ENCODE data around the gene SPHK2. TPM values are rescaled to one million over a fixed set of nuclear protein-coding genes. Genes with fewer than 3 reads are reported as not detected.

SPHK2 gene
- total RNA-seq, 2 donors from 2014 or later = 99.5 to 114 TPM

DNA sequence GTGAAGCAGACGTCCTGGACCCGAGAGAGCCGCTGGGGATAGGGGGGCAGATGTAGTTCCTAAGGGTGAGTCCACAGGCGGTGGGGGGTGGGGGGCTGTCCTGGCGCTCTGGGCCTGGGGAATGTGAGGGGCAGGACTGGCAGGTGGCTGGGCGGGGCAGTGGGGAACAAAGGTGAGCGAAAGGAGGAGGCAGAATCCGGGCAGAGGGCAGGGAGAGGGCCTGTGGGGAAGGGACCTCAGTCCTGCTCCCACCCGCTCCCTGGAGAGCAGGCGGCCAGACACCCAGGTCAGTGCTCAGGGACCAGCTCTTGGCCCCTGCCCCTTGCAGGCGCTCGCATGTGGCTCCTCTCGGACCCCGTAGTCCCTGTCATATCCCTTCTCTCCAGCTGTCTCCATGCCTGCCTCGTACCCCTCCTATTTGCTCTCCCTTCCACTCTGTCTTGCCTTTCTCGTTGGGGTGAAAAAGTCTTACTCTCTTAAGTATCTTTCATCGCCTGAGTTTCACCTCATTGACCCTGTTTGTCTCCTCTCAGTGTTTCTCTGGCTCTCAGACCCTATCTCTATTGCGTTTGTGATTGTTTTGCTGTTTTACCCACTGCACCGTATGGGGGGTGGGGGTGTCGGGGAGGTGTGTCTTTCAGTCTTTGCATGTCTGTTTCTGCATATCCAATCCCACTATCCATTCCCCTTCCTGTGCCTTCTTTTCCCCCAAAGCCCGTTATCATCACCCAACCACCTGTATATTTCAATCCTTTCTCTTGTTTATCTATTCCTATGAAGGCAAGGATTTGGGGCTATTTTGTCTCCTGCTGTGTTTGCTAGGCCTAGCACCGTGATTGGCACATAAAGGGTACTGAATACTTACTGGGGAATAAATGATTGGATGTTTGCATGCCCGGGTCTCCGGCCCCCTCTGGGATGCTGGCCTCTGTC, 5.8 kb downstream of the SPHK2 start:
- Mint-ChIP-seq H3K27ac (peak overlapping the region; percentile 94), H3K36me3 (ENCODE audit: low read depth) (peaks cover 11% of the 10 kb centered on the region), H3K4me1 (peaks cover 21% of the 10 kb centered on the region), H3K27me3 (ENCODE audit: insufficient read depth) (no peaks in the 10 kb centered on the region), H3K4me3 (peak overlapping the region; percentile 89), H3K9me3 (no peaks in the 10 kb centered on the region)
- Histone ChIP-seq H3K4me1 (ENCODE audit: control insufficient read depth, insufficient read depth, low read length) (peaks cover 9% of the 10 kb centered on the region), H3K9ac (ENCODE audit: extremely low read depth, low read length, poor library complexity, severe bottlenecking) (peak overlapping the region; percentile 74), H3K27ac (ENCODE audit: low read depth, low read length) (no peak overlapping the region), H3K4me3 (ENCODE audit: low read length) (peak overlapping the region; percentile 89), H3K27me3 (ENCODE audit: control insufficient read depth, insufficient read depth, low read length, poor library complexity, severe bottlenecking) (no peaks in the 10 kb centered on the region), H3K9me3 (ENCODE audit: control insufficient read depth, low read length) (no peaks in the 10 kb centered on the region), H3K36me3 (ENCODE audit: control insufficient read depth, insufficient read depth, low read length) (peaks cover 10% of the 10 kb centered on the region)
- 46 to 55% methylated on average over 7 to 22 of the region's 24 CpGs for WGBS, 2 experiments (ENCODE audit: insufficient coverage in 1 of 2, insufficient read length in 1 of 2)
- TF ChIP-seq, protein P1, sequence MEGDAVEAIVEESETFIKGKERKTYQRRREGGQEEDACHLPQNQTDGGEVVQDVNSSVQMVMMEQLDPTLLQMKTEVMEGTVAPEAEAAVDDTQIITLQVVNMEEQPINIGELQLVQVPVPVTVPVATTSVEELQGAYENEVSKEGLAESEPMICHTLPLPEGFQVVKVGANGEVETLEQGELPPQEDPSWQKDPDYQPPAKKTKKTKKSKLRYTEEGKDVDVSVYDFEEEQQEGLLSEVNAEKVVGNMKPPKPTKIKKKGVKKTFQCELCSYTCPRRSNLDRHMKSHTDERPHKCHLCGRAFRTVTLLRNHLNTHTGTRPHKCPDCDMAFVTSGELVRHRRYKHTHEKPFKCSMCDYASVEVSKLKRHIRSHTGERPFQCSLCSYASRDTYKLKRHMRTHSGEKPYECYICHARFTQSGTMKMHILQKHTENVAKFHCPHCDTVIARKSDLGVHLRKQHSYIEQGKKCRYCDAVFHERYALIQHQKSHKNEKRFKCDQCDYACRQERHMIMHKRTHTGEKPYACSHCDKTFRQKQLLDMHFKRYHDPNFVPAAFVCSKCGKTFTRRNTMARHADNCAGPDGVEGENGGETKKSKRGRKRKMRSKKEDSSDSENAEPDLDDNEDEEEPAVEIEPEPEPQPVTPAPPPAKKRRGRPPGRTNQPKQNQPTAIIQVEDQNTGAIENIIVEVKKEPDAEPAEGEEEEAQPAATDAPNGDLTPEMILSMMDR (conservative IDR thresholded peaks at IDR 0.05) = no peak
- peak; percentile 80 for DNase-seq

DNA sequence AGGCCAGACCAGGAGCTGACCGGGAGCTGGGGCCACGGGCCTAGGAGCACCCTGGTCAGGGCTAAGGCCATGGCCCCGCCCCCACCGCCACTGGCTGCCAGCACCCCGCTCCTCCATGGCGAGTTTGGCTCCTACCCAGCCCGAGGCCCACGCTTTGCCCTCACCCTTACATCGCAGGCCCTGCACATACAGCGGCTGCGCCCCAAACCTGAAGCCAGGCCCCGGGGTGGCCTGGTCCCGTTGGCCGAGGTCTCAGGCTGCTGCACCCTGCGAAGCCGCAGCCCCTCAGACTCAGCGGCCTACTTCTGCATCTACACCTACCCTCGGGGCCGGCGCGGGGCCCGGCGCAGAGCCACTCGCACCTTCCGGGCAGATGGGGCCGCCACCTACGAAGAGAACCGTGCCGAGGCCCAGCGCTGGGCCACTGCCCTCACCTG, 6.6 kb downstream of the SPHK2 start:
- 94 to 97% methylated on average over 20 to 30 of the region's 30 CpGs for WGBS, 2 experiments (ENCODE audit: insufficient coverage in 1 of 2, insufficient read length in 1 of 2)
- H3K27ac Mint-ChIP-seq = no peak overlapping the region
- Histone ChIP-seq H3K9me3 (ENCODE audit: control insufficient read depth, low read length) (no peaks in the 10 kb centered on the region), H3K4me1 (ENCODE audit: control insufficient read depth, insufficient read depth, low read length) (peaks cover 15% of the 10 kb centered on the region), H3K27ac (ENCODE audit: low read depth, low read length) (no peak overlapping the region), H3K9ac (ENCODE audit: extremely low read depth, low read length, poor library complexity, severe bottlenecking) (no peak overlapping the region), H3K27me3 (ENCODE audit: control insufficient read depth, insufficient read depth, low read length, poor library complexity, severe bottlenecking) (no peaks in the 10 kb centered on the region), H3K36me3 (ENCODE audit: control insufficient read depth, insufficient read depth, low read length) (peaks cover 10% of the 10 kb centered on the region), H3K4me3 (ENCODE audit: low read length) (peak overlapping the region; percentile 89)
- H3K27me3 Mint-ChIP-seq (ENCODE audit: insufficient read depth) = no peaks in the 10 kb centered on the region
- H3K36me3 Mint-ChIP-seq (ENCODE audit: low read depth) = peaks cover 11% of the 10 kb centered on the region
- H3K9me3 Mint-ChIP-seq = no peaks in the 10 kb centered on the region
- H3K4me3 Mint-ChIP-seq = peak overlapping the region; percentile 89
- TF ChIP-seq, protein P1 (conservative IDR thresholded peaks at IDR 0.05) = no peak
- DNase-seq = peak; percentile 49
- H3K4me1 Mint-ChIP-seq = peaks cover 27% of the 10 kb centered on the region

DNA sequence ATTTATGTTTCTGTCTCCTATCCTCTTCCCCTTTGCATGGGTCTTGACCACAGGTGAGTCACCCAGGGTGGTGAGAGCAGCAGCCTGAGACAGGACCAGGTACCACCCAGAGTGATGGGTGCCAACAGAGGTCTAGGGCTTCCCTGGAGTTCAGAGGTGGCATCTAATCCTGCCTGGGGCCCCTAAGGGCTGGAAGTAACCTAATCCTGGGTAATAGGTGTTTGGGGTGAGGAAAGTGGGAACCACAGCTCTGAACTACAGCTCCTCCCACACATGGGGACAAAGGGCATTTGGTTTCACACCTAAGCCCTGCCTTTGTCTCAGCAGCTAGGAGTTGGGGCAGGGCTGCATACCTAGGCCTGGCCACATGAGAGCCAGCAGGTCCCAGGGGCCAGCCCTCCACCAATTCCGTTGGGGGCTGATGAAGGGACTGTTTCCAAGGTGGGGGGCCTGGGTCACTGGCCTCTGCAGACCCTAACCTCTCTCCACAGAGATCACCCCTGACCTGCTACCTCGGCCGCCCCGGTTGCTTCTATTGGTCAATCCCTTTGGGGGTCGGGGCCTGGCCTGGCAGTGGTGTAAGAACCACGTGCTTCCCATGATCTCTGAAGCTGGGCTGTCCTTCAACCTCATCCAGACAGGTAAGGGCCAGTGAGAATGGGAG, 8.0 kb downstream of the SPHK2 start:
- H3K27ac Mint-ChIP-seq = peak overlapping the region; percentile 91
- no peak overlapping the region for H3K4me3 ChIP-seq (ENCODE audit: low read length)
- H3K4me1 ChIP-seq (ENCODE audit: control insufficient read depth, insufficient read depth, low read length) = peaks cover 15% of the 10 kb centered on the region
- WGBS, 2 experiments (ENCODE audit: insufficient coverage in 1 of 2, insufficient read length in 1 of 2) = 83 to 92% methylated on average over 2 to 6 of the region's 6 CpGs
- TF ChIP-seq, protein P1 (conservative IDR thresholded peaks at IDR 0.05) = no peak
- no peaks in the 10 kb centered on the region for H3K9me3 Mint-ChIP-seq
- peaks cover 11% of the 10 kb centered on the region for H3K36me3 Mint-ChIP-seq (ENCODE audit: low read depth)
- H3K27me3 ChIP-seq (ENCODE audit: control insufficient read depth, insufficient read depth, low read length, poor library complexity, severe bottlenecking) = no peaks in the 10 kb centered on the region
- H3K4me3 Mint-ChIP-seq = peak overlapping the region; percentile 24
- peaks cover 27% of the 10 kb centered on the region for H3K4me1 Mint-ChIP-seq
- no peaks in the 10 kb centered on the region for H3K9me3 ChIP-seq (ENCODE audit: control insufficient read depth, low read length)
- no peaks in the 10 kb centered on the region for H3K27me3 Mint-ChIP-seq (ENCODE audit: insufficient read depth)
- H3K36me3 ChIP-seq (ENCODE audit: control insufficient read depth, insufficient read depth, low read length) = peaks cover 10% of the 10 kb centered on the region
- peak; percentile 81 for DNase-seq
- peak overlapping the region; percentile 38 for H3K9ac ChIP-seq (ENCODE audit: extremely low read depth, low read length, poor library complexity, severe bottlenecking)
- no peak overlapping the region for H3K27ac ChIP-seq (ENCODE audit: low read depth, low read length)

Measured in endodermal cell (in vitro differentiated cells).